Thoracic aorta (tissue), 2 donors: ENCODE results near the gene COG7. TPM values are rescaled to one million over a fixed set of nuclear protein-coding genes. Genes with fewer than 3 reads are reported as not detected.

Source experiments
- ATAC-seq: fragments of 150-250 bp; one replicate; pipeline ENCODE4 v1.8.0; 2017; ENCODE audit warnings: low read depth; ENCODE audit not compliant: insufficient number of reproducible peaks, low FRiP score
- DNase-seq: peaks from one replicate; pipeline ENCODE4 v3.0.0-alpha.2; 2020; ENCODE audit warnings: low spot score
- H3K27ac ChIP-seq, 2 donors: fragments of 200-600 bp; sonication (generic); 1 replicate in 1 of 2; 2 replicates in 1 of 2; pipeline ENCODE4 v1.5.1; 2016; ENCODE audit warnings: mild to moderate bottlenecking in 2 of 2, moderate library complexity in 2 of 2
- H3K27me3 ChIP-seq: fragments of 200-600 bp; sonication (generic); replicated peaks from 2 replicates; pipeline ENCODE4 v1.6.0; 2016; ENCODE audit warnings: mild to moderate bottlenecking; ENCODE audit not compliant: insufficient read depth
- H3K36me3 ChIP-seq: fragments of 200-600 bp; sonication (generic); one replicate; pipeline ENCODE4 v1.5.1; 2016
- H3K4me1 ChIP-seq, 2 donors: fragments of 200-600 bp; sonication (generic); 1 replicate in 1 of 2; 2 replicates in 1 of 2; pipeline versions ENCODE4 v1.5.1 to v1.6.0; 2016; ENCODE audit warnings: low read depth in 2 of 2, mild to moderate bottlenecking in 1 of 2; ENCODE audit not compliant: control insufficient read depth in 1 of 2
- H3K4me3 ChIP-seq: fragments of 200-600 bp; sonication (generic); 2 replicates; pipeline ENCODE4 v1.5.1; 2016; ENCODE audit warnings: mild to moderate bottlenecking
- H3K9me3 ChIP-seq: fragments of 200-600 bp; sonication (generic); 2 replicates; pipeline ENCODE4 v1.5.1; 2016
- CTCF ChIP-seq: fragments of 200-600 bp; sonication (generic); IDR thresholded peaks from one replicate; pipeline ENCODE4 v1.5.1; 2019; ENCODE audit warnings: antibody characterized with exemption
- total RNA-seq, 2 donors: library from RNA; depleted of rRNA; stranded (reverse); fragments of >200 nt; gene quantifications; one replicate each; pipeline versions ENCODE4 v1.1.0 to v1.2.3, GENCODE V29; 2016

The COG7 gene
- total RNA-seq, 2 donors from 2014 or later = 27.8 to 37.6 TPM

GRCh38 chr16:23434380-23434779, 18.6 kb downstream of the COG7 start:
- no peaks in the 10 kb centered on the region for H3K27me3 ChIP-seq
- peak; percentile 74 for ATAC-seq

GRCh38 chr16:23433261-23433920, 19.6 kb downstream of the COG7 start:
- H3K4me3 ChIP-seq = no peak overlapping the region
- no peak overlapping the region for H3K27ac ChIP-seq
- no peaks in the 10 kb centered on the region for H3K9me3 ChIP-seq
- DNase-seq = no peak
- H3K4me1 ChIP-seq = no peaks in the 10 kb centered on the region
- no peak for TF ChIP-seq CTCF
- H3K27me3 ChIP-seq = no peaks in the 10 kb centered on the region
- peaks cover 23% of the 10 kb centered on the region for H3K36me3 ChIP-seq
- ATAC-seq = no peak

More at GRCh38 chr16:23434380-23434779, 18.6 kb downstream of the COG7 start:
- no peaks in the 10 kb centered on the region for H3K9me3 ChIP-seq
- no peak overlapping the region for H3K4me3 ChIP-seq
- no peak for DNase-seq
- TF ChIP-seq CTCF = peak; percentile 87
- peaks cover 25% of the 10 kb centered on the region for H3K36me3 ChIP-seq
- H3K4me1 ChIP-seq = no peaks in the 10 kb centered on the region
- no peak overlapping the region for H3K27ac ChIP-seq

GRCh38 chr16:23432176-23433128, 20.5 kb downstream of the COG7 start:
- no peaks in the 10 kb centered on the region for H3K9me3 ChIP-seq
- no peaks in the 10 kb centered on the region for H3K4me1 ChIP-seq
- no peak for ATAC-seq
- DNase-seq = no peak
- no peak overlapping the region for H3K27ac ChIP-seq
- no peak overlapping the region for H3K4me3 ChIP-seq
- peaks cover 23% of the 10 kb centered on the region for H3K36me3 ChIP-seq
- H3K27me3 ChIP-seq = no peaks in the 10 kb centered on the region
- no peak for TF ChIP-seq CTCF

GRCh38 chr16:23428351-23428750, 24.6 kb downstream of the COG7 start:
- TF ChIP-seq CTCF = no peak
- Histone ChIP-seq H3K9me3 (no peaks in the 10 kb centered on the region), H3K4me1 (peaks cover 9 to 15% of the 10 kb centered on the region in 2 donors), H3K27me3 (no peaks in the 10 kb centered on the region), H3K4me3 (no peak overlapping the region), H3K27ac (no peak overlapping the region), H3K36me3 (peaks cover 16% of the 10 kb centered on the region)
- ATAC-seq (no peak), DNase-seq (no peak)

GRCh38 chr16:23424292-23424958, 28.6 kb downstream of the COG7 start:
- Histone ChIP-seq H3K36me3 (peaks cover 3% of the 10 kb centered on the region), H3K4me1 (peaks cover 9 to 21% of the 10 kb centered on the region in 2 donors), H3K9me3 (no peaks in the 10 kb centered on the region), H3K27ac (peak overlapping the region; percentile 82 to 92), H3K27me3 (no peaks in the 10 kb centered on the region), H3K4me3 (no peak overlapping the region)
- no peak for TF ChIP-seq CTCF
- DNase-seq (no peak), ATAC-seq (no peak)
